Activated naive CD8-positive, alpha-beta T cell (primary cell): ENCODE data around the gene HOXA4.

Experiments used
- H3K27ac Mint-ChIP-seq: one replicate; pipeline ENCODE4 v1.8.0; 2021; ENCODE audit warnings: mixed read lengths
- H3K27me3 Mint-ChIP-seq: one replicate; pipeline ENCODE4 v1.8.0; 2021; ENCODE audit warnings: mixed read lengths
- H3K36me3 Mint-ChIP-seq: one replicate; pipeline ENCODE4 v1.8.0; 2021; ENCODE audit warnings: mixed read lengths
- H3K4me1 Mint-ChIP-seq: one replicate; pipeline ENCODE4 v1.8.0; 2021; ENCODE audit warnings: low read depth, mixed read lengths
- H3K4me3 Mint-ChIP-seq: one replicate; pipeline ENCODE4 v1.8.0; 2021; ENCODE audit warnings: mild to moderate bottlenecking, mixed read lengths
- H3K9me3 Mint-ChIP-seq: one replicate; pipeline ENCODE4 v1.8.0; 2021; ENCODE audit warnings: low read depth, mixed read lengths

Gene HOXA4

GRCh38 chr7:27155816-27156507 is 25.4 kb upstream of the HOXA4 start:
- Mint-ChIP-seq H3K27ac (peak overlapping the region; percentile 76), H3K4me3 (peak overlapping the region; percentile 83), H3K4me1 (peaks cover 60% of the 10 kb centered on the region), H3K27me3 (peaks cover 59% of the 10 kb centered on the region), H3K36me3 (peaks cover 3% of the 10 kb centered on the region), H3K9me3 (no peaks in the 10 kb centered on the region)

GRCh38 chr7:27154901-27155815 is 24.6 kb upstream of the HOXA4 start:
- Mint-ChIP-seq H3K27me3 (peaks cover 63% of the 10 kb centered on the region), H3K27ac (peak overlapping the region; percentile 76), H3K4me1 (peaks cover 64% of the 10 kb centered on the region), H3K36me3 (peaks cover 3% of the 10 kb centered on the region), H3K4me3 (peak overlapping the region; percentile 83), H3K9me3 (no peaks in the 10 kb centered on the region)

GRCh38 chr7:27154369-27154768 is 23.8 kb upstream of the HOXA4 start:
- Mint-ChIP-seq H3K27me3 (peaks cover 66% of the 10 kb centered on the region), H3K27ac (no peak overlapping the region), H3K4me1 (peaks cover 59% of the 10 kb centered on the region), H3K4me3 (peak overlapping the region; percentile 17), H3K36me3 (peaks cover 3% of the 10 kb centered on the region), H3K9me3 (no peaks in the 10 kb centered on the region)

GRCh38 chr7:27153526-27153925 is 23.0 kb upstream of the HOXA4 start:
- no peaks in the 10 kb centered on the region for H3K9me3 Mint-ChIP-seq
- peaks cover 3% of the 10 kb centered on the region for H3K36me3 Mint-ChIP-seq
- H3K27ac Mint-ChIP-seq: no peak overlapping the region
- peaks cover 55% of the 10 kb centered on the region for H3K4me1 Mint-ChIP-seq
- H3K4me3 Mint-ChIP-seq: no peak overlapping the region
- H3K27me3 Mint-ChIP-seq: peaks cover 64% of the 10 kb centered on the region

GRCh38 chr7:27152816-27153442 is 22.4 kb upstream of the HOXA4 start:
- peaks cover 3% of the 10 kb centered on the region for H3K36me3 Mint-ChIP-seq
- H3K27ac Mint-ChIP-seq: no peak overlapping the region
- H3K4me3 Mint-ChIP-seq: no peak overlapping the region
- H3K27me3 Mint-ChIP-seq: peaks cover 66% of the 10 kb centered on the region
- no peaks in the 10 kb centered on the region for H3K9me3 Mint-ChIP-seq
- H3K4me1 Mint-ChIP-seq: peaks cover 57% of the 10 kb centered on the region

GRCh38 chr7:27151931-27152815 is 21.6 kb upstream of the HOXA4 start, which contains the start of gene HOXA3:
Gene HOXA3, minus strand, starts transcription at chr7:27152583. Its CDS starts 41,943 bp downstream, at chr7:27110640.
- no peaks in the 10 kb centered on the region for H3K9me3 Mint-ChIP-seq
- peak within 1 kb of the TSS; percentile 2 for H3K27ac Mint-ChIP-seq
- peak within 1 kb of the TSS; percentile 76 for H3K4me3 Mint-ChIP-seq
- H3K36me3 Mint-ChIP-seq: peaks cover 3% of the 10 kb centered on the region
- H3K27me3 Mint-ChIP-seq: peaks cover 64% of the 10 kb centered on the region
- peaks cover 50% of the 10 kb centered on the region for H3K4me1 Mint-ChIP-seq

GRCh38 chr7:27151341-27151930 is 20.9 kb upstream of the HOXA4 start:
- Mint-ChIP-seq H3K36me3 (peaks cover 3% of the 10 kb centered on the region), H3K4me1 (peaks cover 46% of the 10 kb centered on the region), H3K9me3 (no peaks in the 10 kb centered on the region), H3K27me3 (peaks cover 65% of the 10 kb centered on the region), H3K4me3 (peak overlapping the region; percentile 76), H3K27ac (peak overlapping the region; percentile 2)

GRCh38 chr7:27150568-27151340 is 20.2 kb upstream of the HOXA4 start:
- peaks cover 44% of the 10 kb centered on the region for H3K4me1 Mint-ChIP-seq
- peaks cover 70% of the 10 kb centered on the region for H3K27me3 Mint-ChIP-seq
- H3K4me3 Mint-ChIP-seq: peak overlapping the region; percentile 76
- no peak overlapping the region for H3K27ac Mint-ChIP-seq
- peaks cover 3% of the 10 kb centered on the region for H3K36me3 Mint-ChIP-seq
- no peaks in the 10 kb centered on the region for H3K9me3 Mint-ChIP-seq

GRCh38 chr7:27149842-27150567 is 19.4 kb upstream of the HOXA4 start:
- peaks cover 36% of the 10 kb centered on the region for H3K4me1 Mint-ChIP-seq
- no peak overlapping the region for H3K27ac Mint-ChIP-seq
- H3K4me3 Mint-ChIP-seq: peak overlapping the region; percentile 20
- peaks cover 3% of the 10 kb centered on the region for H3K36me3 Mint-ChIP-seq
- H3K9me3 Mint-ChIP-seq: no peaks in the 10 kb centered on the region
- H3K27me3 Mint-ChIP-seq: peaks cover 64% of the 10 kb centered on the region

- Mint-ChIP-seq H3K4me3 (no peak overlapping the region), H3K36me3 (no peaks in the 10 kb centered on the region), H3K27me3 (peaks cover 57% of the 10 kb centered on the region), H3K9me3 (no peaks in the 10 kb centered on the region), H3K27ac (no peak overlapping the region), H3K4me1 (peaks cover 27% of the 10 kb centered on the region)
Measured at GRCh38 chr7:27148756-27149641, 18.4 kb upstream of the HOXA4 start.

- Mint-ChIP-seq H3K9me3 (no peaks in the 10 kb centered on the region), H3K27ac (no peak overlapping the region), H3K27me3 (peaks cover 49% of the 10 kb centered on the region), H3K4me3 (peak overlapping the region; percentile 81), H3K4me1 (peaks cover 23% of the 10 kb centered on the region), H3K36me3 (no peaks in the 10 kb centered on the region)
Measured at GRCh38 chr7:27148031-27148755, 17.6 kb upstream of the HOXA4 start.
